HL-60 (cell line): Measurements from ENCODE around the gene HDAC9.

ENCODE experiments used
- DNase-seq, 2 experiments: peaks; one replicate each; pipeline ENCODE4 v3.0.0-alpha.2; 2010 to 2020; ENCODE audit warnings: low read depth in 1 of 2, low spot score in 1 of 2
- H3K27ac ChIP-seq: fragments of 250-450 bp; sonication (Bioruptor Pico); replicated peaks from 2 replicates; pipeline ENCODE4 v1.5.1; 2020; ENCODE audit warnings: mild to moderate bottlenecking, moderate library complexity
- H3K27me3 ChIP-seq: fragments of 250-450 bp; sonication (Bioruptor Pico); 2 replicates; pipeline ENCODE4 v1.5.1; 2021; ENCODE audit warnings: mild to moderate bottlenecking, moderate library complexity; ENCODE audit not compliant: insufficient read depth, poor library complexity, severe bottlenecking
- H3K4me3 ChIP-seq: replicated peaks from 2 replicates; pipeline ENCODE4 v1.5.1; 2011; ENCODE audit warnings: mild to moderate bottlenecking, control low read depth, low read length; ENCODE audit not compliant: insufficient read depth
- CTCF ChIP-seq: IDR thresholded peaks from one replicate; pipeline ENCODE4 v1.5.1; 2011; ENCODE audit warnings: low read length, control low read depth, inconsistent platforms; ENCODE audit not compliant: insufficient read depth
- GABPA ChIP-seq: IDR thresholded peaks from 2 replicates; pipeline ENCODE4 v1.6.1; 2012; ENCODE audit warnings: low read depth
- POLR2AphosphoS5 ChIP-seq: IDR thresholded peaks from 2 replicates; pipeline ENCODE4 v1.6.1; 2012; ENCODE audit warnings: low read depth
- REST ChIP-seq: IDR thresholded peaks from 2 replicates; pipeline ENCODE4 v1.6.1; 2012; ENCODE audit warnings: low read depth; ENCODE audit not compliant: insufficient replicate concordance
- SPI1 ChIP-seq: IDR thresholded peaks from 2 replicates; pipeline ENCODE4 v1.6.1; 2012; ENCODE audit warnings: low read depth, mild to moderate bottlenecking, borderline replicate concordance

Gene HDAC9

GRCh38 chr7:19001854-19002253 is 506.3 kb downstream of the HDAC9 start:
- TF ChIP-seq CTCF (no peak), REST (no peak), GABPA (no peak), POLR2AphosphoS5 (no peak), SPI1 (no peak)
- H3K27me3 ChIP-seq, result no peaks in the 10 kb centered on the region
- no peak for DNase-seq
- H3K4me3 ChIP-seq, result no peak overlapping the region
- H3K27ac ChIP-seq, result no peak overlapping the region

GRCh38 chr7:19009241-19009935 is 513.8 kb downstream of the HDAC9 start:
- no peak for DNase-seq
- no peaks in the 10 kb centered on the region for H3K27me3 ChIP-seq
- H3K27ac ChIP-seq, result no peak overlapping the region
- TF ChIP-seq CTCF (no peak), GABPA (no peak), SPI1 (no peak), REST (no peak)
- no peak overlapping the region for H3K4me3 ChIP-seq

- DNase-seq, result no peak
- no peak overlapping the region for H3K4me3 ChIP-seq
- no peaks in the 10 kb centered on the region for H3K27me3 ChIP-seq
- no peak overlapping the region for H3K27ac ChIP-seq
- no peak for TF ChIP-seq SPI1
- no peak for TF ChIP-seq CTCF
- no peak for TF ChIP-seq POLR2AphosphoS5
- no peak for TF ChIP-seq REST
- TF ChIP-seq GABPA, result no peak
Measured at GRCh38 chr7:19009936-19010280, 514.4 kb downstream of the HDAC9 start.
